SK-N-SH (cell line): ENCODE results near the gene VPS8.

Experiments
- CTCF ChIP-seq: fragments of 200-600 bp; sonication (generic); IDR thresholded peaks from 2 replicates; pipeline ENCODE4 v1.6.1; 2017; ENCODE audit warnings: antibody characterized with exemption, mild to moderate bottlenecking, moderate library complexity
- FOXM1 ChIP-seq: IDR thresholded peaks from 2 replicates; pipeline ENCODE4 v1.4.0; 2012; ENCODE audit warnings: low read depth, mild to moderate bottlenecking

DNA sequence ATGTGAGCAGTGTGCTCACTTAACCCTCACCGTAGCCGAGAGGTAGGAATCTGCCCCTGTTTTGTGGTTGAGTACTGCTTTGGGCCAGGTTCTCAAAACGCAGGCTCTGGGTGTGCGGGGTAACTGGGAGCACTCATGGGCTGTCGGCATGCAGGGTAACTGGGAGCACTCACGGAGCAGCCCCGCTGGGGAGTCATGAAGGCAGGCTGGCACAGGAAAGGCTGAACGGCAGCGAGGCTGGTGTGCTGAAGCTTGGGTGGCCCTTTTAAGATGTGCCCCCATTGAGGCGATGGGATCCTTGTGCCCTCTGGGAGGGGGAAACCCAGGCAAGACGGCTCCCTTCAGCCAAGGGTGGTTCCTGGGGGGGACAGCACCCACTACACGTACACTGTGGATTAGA, 44.6 kb upstream of the VPS8 start:
- TF ChIP-seq CTCF (no peak), FOXM1 (no peak)
